Trophoblast cell (in vitro differentiated cells and primary cell): ENCODE data around the gene TFF2.

Source experiments
- DNase-seq, 2 donors: peaks; one replicate each; pipeline ENCODE4 v3.0.0-alpha.2; 2016
- H2AFZ ChIP-seq: 2 replicates; pipeline ENCODE4 v1.6.1; 2013; ENCODE audit warnings: low read length, moderate library complexity, mild to moderate bottlenecking; ENCODE audit not compliant: insufficient read depth, poor library complexity
- H2AK5ac ChIP-seq: 2 replicates; pipeline ENCODE4 v1.6.1; 2013; ENCODE audit warnings: mild to moderate bottlenecking, low read length
- H2BK120ac ChIP-seq: 2 replicates; pipeline ENCODE4 v1.6.1; 2013; ENCODE audit warnings: low read length, mild to moderate bottlenecking, moderate library complexity; ENCODE audit not compliant: insufficient read depth, poor library complexity
- H2BK12ac ChIP-seq: 2 replicates; pipeline ENCODE4 v1.6.1; 2013; ENCODE audit warnings: mild to moderate bottlenecking, low read length, moderate library complexity
- H2BK5ac ChIP-seq: 2 replicates; pipeline ENCODE4 v1.6.1; 2013; ENCODE audit warnings: low read length, low read depth, moderate library complexity, mild to moderate bottlenecking; ENCODE audit not compliant: poor library complexity
- H3K14ac ChIP-seq: 2 replicates; pipeline ENCODE4 v1.6.1; 2013; ENCODE audit warnings: mild to moderate bottlenecking, low read length
- H3K18ac ChIP-seq: 2 replicates; pipeline ENCODE4 v1.6.1; 2013; ENCODE audit warnings: mild to moderate bottlenecking, low read length
- H3K23ac ChIP-seq: 2 replicates; pipeline ENCODE4 v1.6.1; 2013; ENCODE audit warnings: low read length
- H3K27ac ChIP-seq: 2 replicates; pipeline ENCODE4 v1.5.1; 2013; ENCODE audit warnings: low read depth, mild to moderate bottlenecking, inconsistent platforms, low read length, moderate library complexity
- H3K27me3 ChIP-seq: 2 replicates; pipeline ENCODE4 v1.6.1; 2013; ENCODE audit warnings: inconsistent platforms, mild to moderate bottlenecking, low read length, moderate library complexity; ENCODE audit not compliant: insufficient read depth
- H3K36me3 ChIP-seq, 2 experiments: 1 replicate in 1 of 2; 2 replicates in 1 of 2; pipeline ENCODE4 v1.6.1; 2013; ENCODE audit warnings: low read length in 2 of 2, mild to moderate bottlenecking in 2 of 2, moderate library complexity in 1 of 2; ENCODE audit not compliant: insufficient read depth in 2 of 2, control insufficient read depth in 1 of 2
- H3K4ac ChIP-seq: 2 replicates; pipeline ENCODE4 v1.6.1; 2013; ENCODE audit warnings: low read depth, mild to moderate bottlenecking, low read length, moderate library complexity
- H3K4me1 ChIP-seq, 2 experiments: 1 replicate in 1 of 2; 2 replicates in 1 of 2; pipeline ENCODE4 v1.6.1; 2013; ENCODE audit warnings: low read length in 2 of 2, mild to moderate bottlenecking in 2 of 2, moderate library complexity in 1 of 2; ENCODE audit not compliant: insufficient read depth in 2 of 2, control insufficient read depth in 1 of 2
- H3K4me2 ChIP-seq: 2 replicates; pipeline ENCODE4 v1.6.1; 2013; ENCODE audit warnings: inconsistent platforms, mild to moderate bottlenecking, low read length, moderate library complexity
- H3K4me3 ChIP-seq: 2 replicates; pipeline ENCODE4 v1.5.1; 2013; ENCODE audit warnings: mild to moderate bottlenecking, low read depth, low read length, inconsistent platforms
- H3K79me1 ChIP-seq: one replicate; pipeline ENCODE4 v1.6.1; 2013; ENCODE audit warnings: low read length
- H3K79me2 ChIP-seq: 2 replicates; pipeline ENCODE4 v1.6.1; 2013; ENCODE audit warnings: low read length, mild to moderate bottlenecking; ENCODE audit not compliant: control insufficient read depth, insufficient read depth, poor library complexity
- H3K9ac ChIP-seq: 2 replicates; pipeline ENCODE4 v1.6.1; 2013; ENCODE audit warnings: mild to moderate bottlenecking, low read length
- H3K9me3 ChIP-seq: 2 replicates; pipeline ENCODE4 v1.6.1; 2013; ENCODE audit warnings: low read depth, mild to moderate bottlenecking, control low read depth, inconsistent platforms, low read length; ENCODE audit not compliant: insufficient read depth
- H4K12ac ChIP-seq: 2 replicates; pipeline ENCODE4 v1.6.1; 2013; ENCODE audit warnings: low read depth, mild to moderate bottlenecking, low read length, moderate library complexity
- H4K8ac ChIP-seq: 2 replicates; pipeline ENCODE4 v1.6.1; 2013; ENCODE audit warnings: low read depth, mild to moderate bottlenecking, low read length, moderate library complexity
- H4K91ac ChIP-seq: one replicate; pipeline ENCODE4 v1.6.1; 2013; ENCODE audit warnings: low read depth, mild to moderate bottlenecking, low read length, moderate library complexity
- WGBS: extraction: QIAGEN DNeasy Blood & Tissue Kit; methylation state at CpG from one replicate; pipeline ENCODE4 v1.1.7; 2013; ENCODE audit warnings: missing lambda C conversion rate; ENCODE audit not compliant: insufficient read length, insufficient coverage; ENCODE audit errors: extremely low coverage; 5-methylcytosine and 5-hydroxymethylcytosine counted together

The TFF2 gene

DNA sequence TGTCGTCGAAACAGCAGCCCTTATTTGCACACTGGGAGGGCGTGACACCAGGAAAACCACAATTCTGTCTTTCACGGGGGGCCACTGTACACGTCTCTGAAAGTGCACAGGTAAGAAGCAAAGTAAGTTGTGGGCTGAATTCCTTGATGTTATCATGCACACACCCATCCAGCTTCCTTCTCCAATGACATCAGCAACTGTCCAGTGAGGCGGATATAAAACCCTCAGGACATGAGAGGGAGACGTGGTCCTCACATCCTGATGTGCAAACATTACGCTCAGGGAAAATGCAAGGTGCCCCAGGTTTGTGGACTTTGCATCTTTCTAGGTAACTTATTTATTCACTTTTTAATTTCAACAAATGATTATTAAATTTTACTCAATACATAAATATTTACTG is 12.5 kb upstream of the TFF2 start:
- Histone ChIP-seq H3K27ac (no peak overlapping the region), H3K79me1 (no peaks in the 10 kb centered on the region), H4K91ac (no peak overlapping the region), H2BK5ac (no peak overlapping the region), H3K14ac (no peak overlapping the region), H3K4me3 (no peak overlapping the region), H3K4me1 (peaks cover 0 to 2% of the 10 kb centered on the region in 2 experiments), H3K79me2 (no peaks in the 10 kb centered on the region), H3K23ac (no peak overlapping the region), H3K36me3 (no peaks in the 10 kb centered on the region), H3K9me3 (peaks cover 5% of the 10 kb centered on the region), H3K27me3 (no peaks in the 10 kb centered on the region), H3K4ac (no peak overlapping the region), H3K9ac (no peak overlapping the region), H2AFZ (no peak overlapping the region), H3K18ac (no peak overlapping the region), H4K12ac (no peak overlapping the region), H4K8ac (no peak overlapping the region), H2BK120ac (no peak overlapping the region), H2BK12ac (no peak overlapping the region), H2AK5ac (no peak overlapping the region), H3K4me2 (no peak overlapping the region)
- DNase-seq: peak; percentile 11 to 52
- no CpG with 5 or more reads among the region's 8 CpGs for WGBS

DNA sequence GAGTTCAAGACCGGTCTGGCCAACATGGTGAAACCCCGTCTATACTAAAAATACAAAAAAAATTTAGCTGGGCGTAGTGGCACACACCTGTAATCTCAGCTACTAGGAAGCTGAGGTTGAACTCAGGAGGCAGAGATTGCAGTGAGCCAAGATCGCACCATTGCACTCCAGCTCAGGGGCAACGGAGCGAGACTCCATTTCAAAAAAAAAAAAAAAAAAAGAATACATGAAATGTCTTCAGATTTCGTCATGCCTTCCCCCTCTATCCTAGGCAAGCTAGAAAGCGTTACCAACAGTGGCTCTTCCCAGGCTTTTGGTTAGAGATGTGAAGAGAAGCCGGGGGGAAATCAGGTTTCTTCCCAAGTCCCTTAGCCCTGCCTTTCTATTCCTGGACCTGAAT is 11.9 kb upstream of the TFF2 start:
- no peak for DNase-seq
- Histone ChIP-seq H3K79me1 (no peaks in the 10 kb centered on the region), H3K4ac (no peak overlapping the region)

DNA sequence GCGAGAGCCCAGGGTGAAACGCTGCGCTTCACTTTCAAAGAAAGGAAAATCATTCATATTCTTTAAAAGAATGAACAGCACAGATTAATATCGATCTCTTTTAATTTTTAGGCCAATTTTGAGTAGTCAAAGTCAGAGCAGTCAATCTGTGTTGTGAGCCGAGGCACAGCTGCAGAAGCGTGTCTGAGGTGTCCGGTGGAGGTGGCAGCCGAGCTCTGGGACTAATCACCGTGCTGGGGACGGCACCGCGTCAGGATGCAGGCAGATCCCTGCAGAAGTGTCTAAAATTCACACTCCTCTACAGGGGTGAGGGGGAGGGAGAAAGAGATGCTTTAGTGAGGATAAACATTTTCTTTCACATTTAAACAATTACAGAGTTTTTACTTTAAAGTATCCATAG is 11.4 kb upstream of the TFF2 start:
- Histone ChIP-seq H3K79me2 (no peaks in the 10 kb centered on the region), H4K12ac (no peak overlapping the region), H3K27ac (no peak overlapping the region), H3K36me3 (no peaks in the 10 kb centered on the region), H4K8ac (no peak overlapping the region), H3K4me1 (peaks cover 0 to 2% of the 10 kb centered on the region in 2 experiments), H3K23ac (no peak overlapping the region), H3K9ac (no peak overlapping the region), H2BK5ac (no peak overlapping the region), H2BK120ac (no peak overlapping the region), H3K4me2 (no peak overlapping the region), H3K9me3 (peaks cover 6% of the 10 kb centered on the region), H3K4ac (no peak overlapping the region), H3K4me3 (no peak overlapping the region), H3K14ac (no peak overlapping the region), H2BK12ac (no peak overlapping the region), H4K91ac (no peak overlapping the region), H3K79me1 (no peaks in the 10 kb centered on the region), H2AK5ac (no peak overlapping the region), H2AFZ (no peak overlapping the region), H3K27me3 (no peaks in the 10 kb centered on the region), H3K18ac (no peak overlapping the region)
- no peak for DNase-seq
- WGBS: no CpG with 5 or more reads among the region's 12 CpGs

More for the DNA sequence above, 11.9 kb upstream of the TFF2 start:
- peaks cover 0 to 2% of the 10 kb centered on the region in 2 experiments for H3K4me1 ChIP-seq
- H4K8ac ChIP-seq: no peak overlapping the region
- no peaks in the 10 kb centered on the region for H3K79me2 ChIP-seq
- H3K4me3 ChIP-seq: no peak overlapping the region
- no peak overlapping the region for H3K4me2 ChIP-seq
- no peak overlapping the region for H2BK120ac ChIP-seq
- H3K9ac ChIP-seq: no peak overlapping the region
- H3K27ac ChIP-seq: no peak overlapping the region
- H4K12ac ChIP-seq: no peak overlapping the region
- no peaks in the 10 kb centered on the region for H3K36me3 ChIP-seq
- H3K23ac ChIP-seq: no peak overlapping the region
- no CpG with 5 or more reads among the region's 9 CpGs for WGBS
- H3K14ac ChIP-seq: no peak overlapping the region
- no peak overlapping the region for H2BK12ac ChIP-seq
- no peak overlapping the region for H4K91ac ChIP-seq
- H2BK5ac ChIP-seq: no peak overlapping the region
- H3K27me3 ChIP-seq: no peaks in the 10 kb centered on the region
- H3K18ac ChIP-seq: no peak overlapping the region
- no peak overlapping the region for H2AFZ ChIP-seq
- peaks cover 6% of the 10 kb centered on the region for H3K9me3 ChIP-seq
- no peak overlapping the region for H2AK5ac ChIP-seq

DNA sequence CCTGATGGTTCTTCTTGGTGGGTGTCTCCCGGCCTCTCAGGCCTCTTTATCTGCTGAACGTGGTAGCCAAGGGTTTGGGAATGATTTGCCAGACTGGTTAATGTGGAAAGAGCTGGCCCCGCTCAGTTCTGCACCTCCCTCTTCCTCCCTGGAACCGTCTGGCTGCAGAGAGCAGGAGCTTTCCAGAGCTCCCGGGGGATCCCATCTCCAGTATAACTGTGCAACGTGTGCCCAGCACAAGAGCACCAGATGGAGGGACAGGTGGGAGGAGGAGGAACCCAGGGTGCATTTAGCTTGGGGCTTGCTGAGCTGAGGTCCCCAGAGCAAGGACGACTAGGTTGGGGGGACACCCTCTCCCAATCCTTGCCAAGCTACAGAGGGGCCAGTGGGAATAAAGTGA is 10.5 kb upstream of the TFF2 start:
- Histone ChIP-seq H3K23ac (no peak overlapping the region), H4K91ac (no peak overlapping the region), H4K8ac (no peak overlapping the region), H3K79me1 (no peaks in the 10 kb centered on the region), H3K36me3 (no peaks in the 10 kb centered on the region), H2BK5ac (no peak overlapping the region), H2BK120ac (no peak overlapping the region), H3K79me2 (no peaks in the 10 kb centered on the region), H3K4ac (no peak overlapping the region), H4K12ac (no peak overlapping the region), H3K27me3 (no peaks in the 10 kb centered on the region), H3K4me2 (no peak overlapping the region), H3K4me3 (no peak overlapping the region), H3K14ac (no peak overlapping the region), H3K9me3 (peaks cover 8% of the 10 kb centered on the region), H2AK5ac (no peak overlapping the region), H3K9ac (no peak overlapping the region), H3K4me1 (peaks cover 0 to 2% of the 10 kb centered on the region in 2 experiments), H3K18ac (no peak overlapping the region), H2AFZ (no peak overlapping the region), H3K27ac (no peak overlapping the region), H2BK12ac (no peak overlapping the region)
- WGBS: no CpG with 5 or more reads among the region's 7 CpGs
- DNase-seq: no peak
